ENCODE measurements around the gene SLCO4A1.

Gene SLCO4A1

DNA sequence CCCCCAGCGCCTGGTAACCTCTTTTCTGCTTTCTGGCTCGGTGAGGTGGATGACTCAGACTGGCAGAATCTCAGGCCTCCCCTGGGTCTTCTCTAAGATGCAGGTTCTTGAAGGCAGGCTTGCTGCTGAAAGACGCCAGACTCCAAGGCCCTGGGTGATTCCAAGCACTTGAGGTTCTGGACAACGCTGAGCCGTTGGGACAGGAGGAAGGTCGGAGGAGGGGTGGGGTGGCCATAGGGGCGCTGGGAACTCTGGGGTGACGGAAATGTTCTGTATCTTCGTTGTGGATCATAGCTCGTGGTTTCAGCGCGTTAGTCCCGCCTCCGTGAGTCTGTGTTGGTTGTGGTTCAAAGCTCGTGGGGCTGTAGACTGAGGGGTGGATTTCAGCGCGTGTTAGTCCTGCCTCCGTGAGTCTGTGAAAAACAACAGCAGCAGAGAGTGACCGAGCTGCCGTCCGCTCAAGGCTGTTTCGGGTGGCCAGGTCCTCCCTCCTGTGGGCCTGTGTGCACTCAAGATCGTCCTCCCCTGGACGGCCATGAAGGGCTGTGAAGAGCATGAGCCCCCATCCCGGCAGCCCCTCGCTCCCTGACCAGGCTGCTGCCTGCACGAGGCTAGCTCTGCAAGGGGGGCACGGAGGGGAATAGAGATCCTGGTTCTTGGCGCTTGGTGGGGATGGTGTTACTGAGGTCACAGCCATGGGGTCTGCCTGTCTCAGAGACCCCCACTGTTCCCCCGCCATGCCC is 74.1 kb downstream of the SLCO4A1 start:
- TF ChIP-seq CTCF (IDR thresholded peaks at IDR 0.05; ENCODE audit: borderline replicate concordance, insufficient read depth, low read depth, low read length): no peak
- no peak overlapping the region for H3K4me3 ChIP-seq (ENCODE audit: low read depth, low read length)

GRCh38 chr20:62716941-62717310 is 74.6 kb downstream of the SLCO4A1 start:
- no peak for TF ChIP-seq CTCF (IDR thresholded peaks at IDR 0.05; ENCODE audit: borderline replicate concordance, insufficient read depth, low read depth, low read length)
- H3K4me3 ChIP-seq (ENCODE audit: low read depth, low read length): no peak overlapping the region

GRCh38 chr20:62717933-62718332 is 75.6 kb downstream of the SLCO4A1 start:
- no peak overlapping the region for H3K4me3 ChIP-seq (ENCODE audit: low read depth, low read length)
- TF ChIP-seq CTCF (IDR thresholded peaks at IDR 0.05; ENCODE audit: borderline replicate concordance, insufficient read depth, low read depth, low read length): no peak

- H3K4me3 ChIP-seq (ENCODE audit: low read depth, low read length): no peak overlapping the region
- TF ChIP-seq CTCF (IDR thresholded peaks at IDR 0.05; ENCODE audit: borderline replicate concordance, insufficient read depth, low read depth, low read length): no peak
Observed at GRCh38 chr20:62718546-62718945, 76.2 kb downstream of the SLCO4A1 start.

DNA sequence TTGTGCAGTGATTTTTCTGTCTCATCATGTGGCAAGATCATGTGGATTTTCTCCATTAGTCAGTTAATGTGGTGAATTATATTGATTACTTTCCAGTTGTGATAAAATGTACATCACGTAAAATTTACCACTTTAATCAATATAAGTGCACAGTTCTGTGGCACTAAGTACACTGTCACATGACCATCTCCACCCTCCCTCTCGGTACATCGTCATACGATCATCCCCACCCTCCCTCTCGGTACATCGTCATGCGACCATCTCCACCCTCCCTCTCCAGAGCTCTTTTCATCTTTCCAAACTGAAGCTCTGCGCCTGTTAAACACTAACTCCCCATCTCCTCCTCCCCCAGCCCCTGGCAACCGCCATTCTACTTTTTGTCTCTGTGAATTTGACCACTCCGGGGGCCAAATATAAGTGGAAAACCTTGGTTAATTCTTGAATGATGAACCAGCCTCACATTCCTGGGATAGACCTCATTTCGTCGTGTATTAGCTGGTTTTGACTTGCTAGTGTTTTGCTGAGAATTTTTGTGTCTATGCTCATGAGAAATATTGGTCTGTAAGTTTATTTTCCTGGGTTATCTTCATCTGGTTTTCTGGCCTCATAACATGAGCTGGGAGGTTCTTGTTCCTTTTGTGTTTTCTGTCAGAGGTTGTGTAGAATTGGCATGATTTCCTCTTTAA is 77.1 kb downstream of the SLCO4A1 start:
- no peak overlapping the region for H3K4me3 ChIP-seq (ENCODE audit: low read depth, low read length)
- no peak for TF ChIP-seq CTCF (IDR thresholded peaks at IDR 0.05; ENCODE audit: borderline replicate concordance, insufficient read depth, low read depth, low read length)

Data from GM12875 (cell line).